ENCODE measurements around the gene RTN3.

Gene RTN3

DNA sequence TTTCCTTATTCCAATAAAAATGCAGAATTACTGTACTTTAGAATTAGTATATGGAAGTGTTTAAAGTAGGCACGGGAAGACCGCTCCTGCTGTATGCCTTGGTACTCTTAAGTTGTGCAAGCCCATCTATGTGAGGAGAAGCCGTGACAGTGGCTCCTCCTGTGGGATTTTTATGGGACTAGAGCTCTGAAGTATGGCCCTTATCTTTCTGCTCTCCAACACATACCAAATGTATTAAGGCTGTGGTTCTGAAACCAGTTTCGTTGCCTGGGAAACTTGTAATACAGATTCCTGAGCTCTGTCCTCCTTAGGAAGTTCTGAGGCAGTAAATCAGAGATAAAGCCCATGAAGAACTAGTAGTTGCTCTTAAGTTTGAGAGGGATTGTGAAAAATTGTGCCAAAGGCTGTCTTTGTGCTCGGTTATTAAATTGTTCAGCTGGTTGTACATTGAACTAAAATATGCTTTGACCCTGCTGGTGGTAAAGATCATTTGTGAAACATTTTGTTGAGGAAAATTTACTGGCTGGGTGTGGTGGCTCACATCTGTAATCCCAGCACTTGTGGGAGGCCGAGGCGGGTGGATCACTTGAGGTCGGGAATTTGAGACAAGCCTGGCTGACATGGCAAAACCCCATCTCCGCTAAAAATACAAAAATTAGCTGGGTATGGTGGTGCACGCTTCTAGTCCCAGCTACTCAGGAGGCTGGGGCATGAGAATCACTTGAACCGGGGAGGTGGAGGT is 29.3 kb downstream of the RTN3 start:
- Histone ChIP-seq H3K9me3 (ENCODE audit: control insufficient read depth, insufficient read depth, low read depth, low read length) (no peaks in the 10 kb centered on the region), H3K36me3 (ENCODE audit: control insufficient read depth, insufficient read depth, low read length) (no peaks in the 10 kb centered on the region), H3K9ac (ENCODE audit: low read length) (no peak overlapping the region), H3K4me1 (ENCODE audit: control insufficient read depth, insufficient read depth, low read length) (peaks cover 4% of the 10 kb centered on the region; the same call in 1 of the 2 replicates), H3K27me3 (ENCODE audit: control insufficient read depth, insufficient read depth, low read length) (no peaks in the 10 kb centered on the region), H3K4me3 (ENCODE audit: low read depth, low read length) (no peak overlapping the region), H3K27ac (ENCODE audit: low read depth, low read length) (no peak overlapping the region)

GRCh38 chr11:63711838-63712237 is 30.5 kb downstream of the RTN3 start:
- H3K9ac ChIP-seq (ENCODE audit: low read length): no peak overlapping the region
- no peak overlapping the region for H3K4me3 ChIP-seq (ENCODE audit: low read depth, low read length)
- H3K9me3 ChIP-seq (ENCODE audit: control insufficient read depth, insufficient read depth, low read depth, low read length): no peaks in the 10 kb centered on the region
- H3K27me3 ChIP-seq (ENCODE audit: control insufficient read depth, insufficient read depth, low read length): no peaks in the 10 kb centered on the region
- H3K36me3 ChIP-seq (ENCODE audit: control insufficient read depth, insufficient read depth, low read length): no peaks in the 10 kb centered on the region
- H3K4me1 ChIP-seq (ENCODE audit: control insufficient read depth, insufficient read depth, low read length): peaks cover 4% of the 10 kb centered on the region; the same call in 1 of the 2 replicates
- no peak overlapping the region for H3K27ac ChIP-seq (ENCODE audit: low read depth, low read length)

GRCh38 chr11:63713766-63714165 is 32.5 kb downstream of the RTN3 start:
- H3K9ac ChIP-seq (ENCODE audit: low read length): no peak overlapping the region
- H3K36me3 ChIP-seq (ENCODE audit: control insufficient read depth, insufficient read depth, low read length): peaks cover under 1% of the 10 kb centered on the region; the same call in 1 of the 2 replicates
- H3K27me3 ChIP-seq (ENCODE audit: control insufficient read depth, insufficient read depth, low read length): no peaks in the 10 kb centered on the region
- no peak overlapping the region for H3K27ac ChIP-seq (ENCODE audit: low read depth, low read length)
- peaks cover 4% of the 10 kb centered on the region; the same call in 1 of the 2 replicates for H3K4me1 ChIP-seq (ENCODE audit: control insufficient read depth, insufficient read depth, low read length)
- H3K4me3 ChIP-seq (ENCODE audit: low read depth, low read length): no peak overlapping the region
- no peaks in the 10 kb centered on the region for H3K9me3 ChIP-seq (ENCODE audit: control insufficient read depth, insufficient read depth, low read depth, low read length)

- Histone ChIP-seq H3K9ac (ENCODE audit: low read length) (no peak overlapping the region), H3K36me3 (ENCODE audit: control insufficient read depth, insufficient read depth, low read length) (peaks cover 11% of the 10 kb centered on the region), H3K27me3 (ENCODE audit: control insufficient read depth, insufficient read depth, low read length) (no peaks in the 10 kb centered on the region), H3K9me3 (ENCODE audit: control insufficient read depth, insufficient read depth, low read depth, low read length) (no peaks in the 10 kb centered on the region), H3K27ac (ENCODE audit: low read depth, low read length) (no peak overlapping the region), H3K4me1 (ENCODE audit: control insufficient read depth, insufficient read depth, low read length) (no peaks in the 10 kb centered on the region), H3K4me3 (ENCODE audit: low read depth, low read length) (no peak overlapping the region)
These were observed 34.7 kb downstream of the RTN3 start for GRCh38 chr11:63716046-63716445.

DNA sequence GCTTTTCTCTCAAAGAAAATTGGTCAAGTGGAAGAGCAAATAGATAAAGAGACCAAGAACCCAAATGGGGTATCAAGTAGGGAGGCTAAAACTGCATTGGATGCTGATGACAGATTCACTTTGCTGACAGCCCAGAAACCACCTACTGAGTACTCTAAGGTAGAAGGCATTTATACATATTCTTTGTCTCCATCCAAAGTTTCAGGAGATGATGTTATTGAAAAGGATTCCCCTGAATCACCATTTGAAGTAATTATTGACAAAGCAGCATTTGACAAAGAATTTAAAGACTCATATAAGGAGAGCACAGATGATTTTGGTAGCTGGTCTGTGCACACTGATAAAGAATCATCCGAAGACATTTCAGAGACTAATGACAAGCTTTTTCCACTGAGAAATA is 37.7 kb downstream of the RTN3 start:
- H3K4me3 ChIP-seq (ENCODE audit: low read depth, low read length): no peak overlapping the region
- H3K4me1 ChIP-seq (ENCODE audit: control insufficient read depth, insufficient read depth, low read length): no peaks in the 10 kb centered on the region
- no peaks in the 10 kb centered on the region for H3K27me3 ChIP-seq (ENCODE audit: control insufficient read depth, insufficient read depth, low read length)
- H3K9me3 ChIP-seq (ENCODE audit: control insufficient read depth, insufficient read depth, low read depth, low read length): no peaks in the 10 kb centered on the region
- H3K36me3 ChIP-seq (ENCODE audit: control insufficient read depth, insufficient read depth, low read length): peaks cover 11% of the 10 kb centered on the region
- H3K9ac ChIP-seq (ENCODE audit: low read length): no peak overlapping the region
- H3K27ac ChIP-seq (ENCODE audit: low read depth, low read length): no peak overlapping the region

DNA sequence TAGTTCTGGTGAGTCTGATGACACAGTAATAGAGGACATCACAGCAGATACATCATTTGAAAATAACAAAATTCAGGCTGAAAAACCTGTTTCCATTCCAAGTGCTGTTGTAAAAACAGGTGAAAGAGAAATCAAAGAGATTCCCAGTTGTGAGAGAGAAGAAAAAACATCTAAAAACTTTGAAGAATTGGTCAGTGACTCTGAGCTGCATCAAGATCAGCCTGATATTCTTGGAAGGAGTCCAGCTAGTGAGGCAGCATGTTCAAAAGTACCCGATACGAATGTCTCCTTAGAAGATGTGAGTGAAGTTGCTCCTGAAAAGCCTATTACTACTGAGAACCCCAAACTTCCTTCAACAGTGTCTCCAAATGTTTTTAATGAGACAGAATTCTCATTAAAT is 38.7 kb downstream of the RTN3 start:
- H3K36me3 ChIP-seq (ENCODE audit: control insufficient read depth, insufficient read depth, low read length): peaks cover 11% of the 10 kb centered on the region
- no peak overlapping the region for H3K4me3 ChIP-seq (ENCODE audit: low read depth, low read length)
- no peaks in the 10 kb centered on the region for H3K9me3 ChIP-seq (ENCODE audit: control insufficient read depth, insufficient read depth, low read depth, low read length)
- H3K27me3 ChIP-seq (ENCODE audit: control insufficient read depth, insufficient read depth, low read length): no peaks in the 10 kb centered on the region
- H3K9ac ChIP-seq (ENCODE audit: low read length): no peak overlapping the region
- H3K27ac ChIP-seq (ENCODE audit: low read depth, low read length): no peak overlapping the region
- H3K4me1 ChIP-seq (ENCODE audit: control insufficient read depth, insufficient read depth, low read length): no peaks in the 10 kb centered on the region

GRCh38 chr11:63720611-63721010 is 39.3 kb downstream of the RTN3 start:
- H3K4me3 ChIP-seq (ENCODE audit: low read depth, low read length): no peak overlapping the region
- no peak overlapping the region for H3K27ac ChIP-seq (ENCODE audit: low read depth, low read length)
- no peak overlapping the region for H3K9ac ChIP-seq (ENCODE audit: low read length)
- no peaks in the 10 kb centered on the region for H3K9me3 ChIP-seq (ENCODE audit: control insufficient read depth, insufficient read depth, low read depth, low read length)
- H3K36me3 ChIP-seq (ENCODE audit: control insufficient read depth, insufficient read depth, low read length): peaks cover 11% of the 10 kb centered on the region
- H3K27me3 ChIP-seq (ENCODE audit: control insufficient read depth, insufficient read depth, low read length): no peaks in the 10 kb centered on the region
- no peaks in the 10 kb centered on the region for H3K4me1 ChIP-seq (ENCODE audit: control insufficient read depth, insufficient read depth, low read length)

DNA sequence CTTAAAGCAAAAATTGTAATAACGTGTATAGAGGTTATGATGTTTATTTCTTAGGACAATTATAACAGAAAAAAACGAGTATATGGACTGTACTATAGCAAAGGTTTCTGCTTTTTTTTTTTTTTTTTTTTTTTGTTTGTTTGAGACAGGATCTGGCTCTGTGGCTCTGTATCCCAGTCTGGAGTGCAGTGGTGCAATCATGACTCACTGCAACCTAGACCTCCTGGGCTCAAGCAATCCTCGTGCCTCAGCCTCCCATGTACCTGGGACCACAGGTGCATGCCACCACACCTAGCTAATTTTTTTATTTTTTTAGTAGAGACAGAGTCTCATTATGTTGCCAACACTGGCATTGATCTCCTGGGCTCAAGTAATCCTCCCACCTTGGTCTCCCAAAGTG is 48.0 kb downstream of the RTN3 start:
- Histone ChIP-seq H3K27ac (ENCODE audit: low read depth, low read length) (no peak overlapping the region), H3K36me3 (ENCODE audit: control insufficient read depth, insufficient read depth, low read length) (no peaks in the 10 kb centered on the region)

DNA sequence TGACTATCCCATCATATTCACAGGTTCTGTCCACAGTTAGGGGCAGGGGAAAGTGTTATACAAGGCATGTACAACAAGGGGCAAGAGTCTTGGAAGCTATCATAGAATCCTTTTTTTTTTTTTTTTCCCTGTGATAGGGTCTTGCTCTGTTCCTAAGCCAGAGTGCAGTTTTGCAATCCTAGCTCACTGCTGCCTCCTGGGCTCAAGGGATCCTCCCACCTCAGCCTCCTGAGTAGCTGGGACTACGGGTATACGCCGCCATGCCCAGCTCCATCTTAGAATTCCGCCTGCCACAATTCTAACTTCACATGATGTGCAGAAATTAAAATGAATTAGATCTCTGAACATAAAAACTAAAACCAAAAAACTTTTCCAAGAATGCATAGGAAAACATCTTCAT is 55.6 kb downstream of the RTN3 start:
- H3K27me3 ChIP-seq (ENCODE audit: control insufficient read depth, insufficient read depth, low read length): no peaks in the 10 kb centered on the region
- H3K27ac ChIP-seq (ENCODE audit: low read depth, low read length): no peak overlapping the region
- H3K4me3 ChIP-seq (ENCODE audit: low read depth, low read length): no peak overlapping the region
- no peaks in the 10 kb centered on the region for H3K9me3 ChIP-seq (ENCODE audit: control insufficient read depth, insufficient read depth, low read depth, low read length)
- H3K9ac ChIP-seq (ENCODE audit: low read length): no peak overlapping the region
- no peaks in the 10 kb centered on the region for H3K36me3 ChIP-seq (ENCODE audit: control insufficient read depth, insufficient read depth, low read length)
- no peaks in the 10 kb centered on the region for H3K4me1 ChIP-seq (ENCODE audit: control insufficient read depth, insufficient read depth, low read length)

More for the DNA sequence above, 48.0 kb downstream of the RTN3 start:
- Histone ChIP-seq H3K4me1 (ENCODE audit: control insufficient read depth, insufficient read depth, low read length) (no peaks in the 10 kb centered on the region), H3K9ac (ENCODE audit: low read length) (no peak overlapping the region), H3K9me3 (ENCODE audit: control insufficient read depth, insufficient read depth, low read depth, low read length) (no peaks in the 10 kb centered on the region), H3K4me3 (ENCODE audit: low read depth, low read length) (no peak overlapping the region), H3K27me3 (ENCODE audit: control insufficient read depth, insufficient read depth, low read length) (no peaks in the 10 kb centered on the region)

DNA sequence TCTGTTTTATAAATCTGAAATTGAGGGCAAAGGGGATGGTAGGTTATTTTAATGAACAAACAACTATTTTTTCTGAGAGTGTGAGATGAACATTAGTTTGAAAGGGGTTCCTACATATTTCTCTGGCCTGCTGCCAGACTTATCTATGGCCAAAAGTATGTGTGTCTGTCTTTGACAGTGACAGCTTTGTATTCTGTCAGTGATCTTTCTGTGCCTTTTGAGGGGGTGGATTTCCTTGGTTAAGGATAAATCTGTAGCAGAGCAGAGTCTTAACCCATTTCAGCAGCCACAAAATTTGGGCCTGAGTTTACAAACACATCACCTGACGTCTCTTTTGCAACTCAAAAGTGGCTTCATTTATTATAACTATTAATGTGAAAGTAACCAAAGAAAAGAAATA is 56.4 kb downstream of the RTN3 start:
- H3K9me3 ChIP-seq (ENCODE audit: control insufficient read depth, insufficient read depth, low read depth, low read length): no peaks in the 10 kb centered on the region
- H3K9ac ChIP-seq (ENCODE audit: low read length): no peak overlapping the region
- H3K4me1 ChIP-seq (ENCODE audit: control insufficient read depth, insufficient read depth, low read length): no peaks in the 10 kb centered on the region
- H3K36me3 ChIP-seq (ENCODE audit: control insufficient read depth, insufficient read depth, low read length): no peaks in the 10 kb centered on the region
- no peaks in the 10 kb centered on the region for H3K27me3 ChIP-seq (ENCODE audit: control insufficient read depth, insufficient read depth, low read length)
- H3K4me3 ChIP-seq (ENCODE audit: low read depth, low read length): no peak overlapping the region
- H3K27ac ChIP-seq (ENCODE audit: low read depth, low read length): no peak overlapping the region

DNA sequence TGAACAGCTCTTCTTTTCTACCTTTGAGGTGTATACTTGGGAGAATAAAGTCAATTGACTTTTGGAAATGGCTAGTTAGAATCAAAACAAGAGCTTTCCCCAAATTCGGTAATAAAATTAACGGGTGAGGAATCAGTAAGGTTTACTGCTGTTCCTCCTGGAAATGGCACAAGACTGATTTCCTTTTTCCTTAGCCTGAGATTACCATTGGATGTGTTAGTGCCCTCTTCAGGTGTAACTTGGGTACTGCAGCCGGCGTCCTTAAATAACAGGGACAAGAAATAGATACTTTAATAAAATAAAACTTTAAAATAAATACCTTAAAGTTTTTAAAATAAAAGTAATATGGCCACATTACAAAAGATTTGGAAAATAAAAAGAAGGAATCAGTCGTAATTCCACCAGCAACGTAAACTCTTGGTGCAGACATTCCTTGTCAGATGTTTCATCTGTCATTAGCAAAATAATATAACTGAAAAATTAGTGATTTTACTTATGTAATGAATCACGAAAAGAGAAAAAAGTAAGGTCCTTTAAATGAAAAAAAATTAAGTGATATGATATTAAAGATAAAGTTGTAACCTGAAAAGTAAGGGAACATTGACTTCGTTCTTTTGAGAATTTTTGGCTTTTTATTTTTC is 57.5 kb downstream of the RTN3 start:
- no peak overlapping the region for H3K9ac ChIP-seq (ENCODE audit: low read length)
- H3K9me3 ChIP-seq (ENCODE audit: control insufficient read depth, insufficient read depth, low read depth, low read length): no peaks in the 10 kb centered on the region
- no peaks in the 10 kb centered on the region for H3K27me3 ChIP-seq (ENCODE audit: control insufficient read depth, insufficient read depth, low read length)
- no peaks in the 10 kb centered on the region for H3K36me3 ChIP-seq (ENCODE audit: control insufficient read depth, insufficient read depth, low read length)
- H3K4me1 ChIP-seq (ENCODE audit: control insufficient read depth, insufficient read depth, low read length): no peaks in the 10 kb centered on the region
- no peak overlapping the region for H3K27ac ChIP-seq (ENCODE audit: low read depth, low read length)
- no peak overlapping the region for H3K4me3 ChIP-seq (ENCODE audit: low read depth, low read length)
